GM23338 (cell line): ENCODE measurements around the gene TNPO1.

ENCODE experiments used
- CREB1 ChIP-seq: fragments of 250-450 bp; sonication (Bioruptor Pico); IDR thresholded peaks from 2 replicates; pipeline ENCODE4 v1.5.0; 2020; ENCODE audit warnings: low read depth, mild to moderate bottlenecking, moderate library complexity
- CTCF ChIP-seq, 2 experiments: fragments of 200-600 bp in 1 of 2; sonication (generic) in 1 of 2; conservative IDR thresholded peaks; 2 replicates each; pipeline versions ENCODE4 v1.5.1 to v1.6.1; 2016 to 2017; ENCODE audit warnings: antibody characterized with exemption in 2 of 2, low read depth in 2 of 2, mild to moderate bottlenecking in 2 of 2, moderate library complexity in 1 of 2
- ETS1 ChIP-seq: IDR thresholded peaks from 2 replicates; pipeline ENCODE4 v1.6.1; 2016; ENCODE audit warnings: antibody characterized with exemption
- JUNB ChIP-seq: IDR thresholded peaks from one replicate; pipeline ENCODE4 v1.6.1; 2016; ENCODE audit warnings: antibody characterized with exemption; ENCODE audit not compliant: unreplicated experiment

GRCh38 chr5:72849546-72849945 lies 33.1 kb downstream of the TNPO1 start:
- TF ChIP-seq ETS1 (no peak), CTCF (conservative IDR thresholded peaks at IDR 0.05; ENCODE audit: low read depth in 2 of 2) (no peak), JUNB (no peak), CREB1 (no peak)
